Panc1 (cell line): ENCODE measurements around the gene RAB40A. TPM values are rescaled to one million over a fixed set of nuclear protein-coding genes. Genes with fewer than 3 reads are reported as not detected.
A peak's percentile ranks its signal among the peaks of the same experiment; 100 is the strongest.

ENCODE experiments used
- ATAC-seq: fragments of 200-7000 bp; cut with Tn5 transposase; 2 replicates; pipeline ENCODE4 v1.9.1; 2020; ENCODE audit warnings: mild to moderate bottlenecking, moderate library complexity
- BruUV-seq: library from RNA; stranded (reverse); fragments of 400-500 nt; replicated peaks from 2 replicates; lab custom pipeline; 2021; lab: Mats Ljungman, UMichigan
- CTCF ChIA-PET: fragments of 300-600 bp; sonication (Branson Sonifier 250); formaldehyde crosslinking; loops from one replicate; lab custom pipeline; 2022; ENCODE audit warnings: antibody characterized with exemption; lab: Charles Lee
- POLR2A ChIA-PET: fragments of 300-600 bp; sonication (Branson Sonifier 250); formaldehyde crosslinking; loops from one replicate; lab custom pipeline; 2022; ENCODE audit warnings: antibody characterized with exemption; lab: Charles Lee
- DNase-seq: peaks from one replicate; pipeline ENCODE4 v3.0.0-alpha.2; 2010; ENCODE audit warnings: low read depth, low spot score
- H3K27ac ChIP-seq: 2 replicates; pipeline ENCODE4 v1.5.1; 2011; ENCODE audit warnings: mild to moderate bottlenecking, low read length, inconsistent platforms
- H3K27me3 ChIP-seq: fragments of 200-500 bp; sonication (Bioruptor generic); 2 replicates; pipeline ENCODE4 v1.6.0; 2014; ENCODE audit warnings: low read length, inconsistent platforms; ENCODE audit not compliant: control insufficient read depth, insufficient read depth
- H3K36me3 ChIP-seq: fragments of 200-500 bp; sonication (Bioruptor generic); 2 replicates; pipeline ENCODE4 v1.5.1; 2014; ENCODE audit warnings: inconsistent platforms, mild to moderate bottlenecking, low read length, moderate library complexity; ENCODE audit not compliant: control insufficient read depth, insufficient read depth
- H3K4me1 ChIP-seq: 2 replicates; pipeline ENCODE4 v1.5.1; 2011; ENCODE audit warnings: inconsistent platforms, mild to moderate bottlenecking, low read length, moderate library complexity; ENCODE audit not compliant: control insufficient read depth, insufficient read depth
- H3K4me3 ChIP-seq, 2 experiments: 2 replicates each; pipeline ENCODE4 v1.5.1; 2011 to 2012; ENCODE audit warnings: low read depth in 2 of 2, low read length in 2 of 2, mild to moderate bottlenecking in 2 of 2, inconsistent platforms in 1 of 2, moderate library complexity in 1 of 2
- H3K9me3 ChIP-seq: fragments of 200-500 bp; sonication (Bioruptor generic); 2 replicates; pipeline ENCODE4 v1.5.1; 2014; ENCODE audit warnings: low read depth, mild to moderate bottlenecking, inconsistent platforms, low read length, moderate library complexity; ENCODE audit not compliant: control insufficient read depth, insufficient read depth
- POLR2AphosphoS5 ChIP-seq: IDR thresholded peaks from 2 replicates; pipeline ENCODE4 v1.6.1; 2012; ENCODE audit warnings: mild to moderate bottlenecking, low read depth, low read length, moderate library complexity
- SIN3A ChIP-seq: IDR thresholded peaks from 2 replicates; pipeline ENCODE4 v1.6.1; 2012; ENCODE audit warnings: low read depth, mild to moderate bottlenecking, low read length, moderate library complexity, borderline replicate concordance; ENCODE audit not compliant: insufficient read depth
- TCF7L2 ChIP-seq: IDR thresholded peaks from 2 replicates; pipeline ENCODE4 v1.6.1; 2011; ENCODE audit warnings: mild to moderate bottlenecking, low read depth, low read length, inconsistent platforms
- in situ Hi-C: cut with HindIII; loops from 2 replicates; pipeline ENCODE4 v1.10.0; 2016; ENCODE audit warnings: low sequenced_read_pairs, low pct_unique_long_range_greater_than_20kb
- intact Hi-C: fragments of 100-400 bp; cut with micrococcal nuclease; formaldehyde crosslinking; loops from one replicate; pipeline ENCODE4 v1.10.0; 2022; ENCODE audit not compliant: unreplicated experiment
- total RNA-seq: library from RNA; stranded (reverse); gene quantifications from one replicate; pipeline ENCODE4 v1.2.1, GENCODE V29; 2021; ENCODE audit not compliant: unreplicated experiment
- TF ChIP-seq, protein P1 (sequence below), 2 experiments: IDR thresholded peaks; 2 replicates each; pipeline ENCODE4 v1.6.1; 2011 to 2012; ENCODE audit warnings: low read depth in 2 of 2, control low read depth in 1 of 2, low read length in 1 of 2, mild to moderate bottlenecking in 1 of 2, moderate library complexity in 1 of 2; ENCODE audit not compliant: insufficient read depth in 1 of 2
- TF ChIP-seq, protein P2 (sequence below): fragments of 450-650 bp; IDR thresholded peaks from 2 replicates; pipeline ENCODE4 v1.5.1; 2017; ENCODE audit warnings: mild to moderate bottlenecking

The RAB40A gene
- total RNA-seq, 1 experiment from 2014 or later = 0.26 TPM

DNA sequence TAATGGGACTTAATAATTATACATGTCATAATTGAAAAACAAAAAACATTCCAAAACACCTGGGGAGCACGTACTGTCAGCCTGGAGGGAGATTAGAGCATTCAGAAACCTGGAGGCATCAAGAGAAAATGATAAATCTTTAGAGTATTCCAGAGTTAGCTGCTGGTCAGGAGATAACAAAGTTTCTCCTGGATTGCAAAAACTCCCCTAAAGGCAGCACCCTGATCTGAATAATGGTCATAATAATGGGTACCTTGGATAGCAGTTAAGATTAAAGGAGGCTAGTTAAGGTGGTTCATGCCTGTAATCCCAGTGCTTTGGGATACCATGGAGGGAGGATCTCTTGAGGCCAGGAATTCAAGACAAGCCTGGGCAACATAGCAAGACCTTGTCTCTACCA is 15.9 kb upstream of the RAB40A start:
- DNase-seq (no peak), ATAC-seq (no peak)
- Histone ChIP-seq H3K4me1 (no peaks in the 10 kb centered on the region), H3K9me3 (no peaks in the 10 kb centered on the region), H3K36me3 (no peaks in the 10 kb centered on the region), H3K4me3 (no peak overlapping the region), H3K27ac (no peak overlapping the region), H3K27me3 (no peaks in the 10 kb centered on the region)
- ChIA-PET POLR2A (no interaction called here), CTCF (interaction anchor here (0.6 kb wide), 1 partner anchor 42 kb away, joined by 3 read pairs; no protein-coding TSS in a partner anchor)
- TF ChIP-seq SIN3A = no peak
- TF ChIP-seq, protein P1, sequence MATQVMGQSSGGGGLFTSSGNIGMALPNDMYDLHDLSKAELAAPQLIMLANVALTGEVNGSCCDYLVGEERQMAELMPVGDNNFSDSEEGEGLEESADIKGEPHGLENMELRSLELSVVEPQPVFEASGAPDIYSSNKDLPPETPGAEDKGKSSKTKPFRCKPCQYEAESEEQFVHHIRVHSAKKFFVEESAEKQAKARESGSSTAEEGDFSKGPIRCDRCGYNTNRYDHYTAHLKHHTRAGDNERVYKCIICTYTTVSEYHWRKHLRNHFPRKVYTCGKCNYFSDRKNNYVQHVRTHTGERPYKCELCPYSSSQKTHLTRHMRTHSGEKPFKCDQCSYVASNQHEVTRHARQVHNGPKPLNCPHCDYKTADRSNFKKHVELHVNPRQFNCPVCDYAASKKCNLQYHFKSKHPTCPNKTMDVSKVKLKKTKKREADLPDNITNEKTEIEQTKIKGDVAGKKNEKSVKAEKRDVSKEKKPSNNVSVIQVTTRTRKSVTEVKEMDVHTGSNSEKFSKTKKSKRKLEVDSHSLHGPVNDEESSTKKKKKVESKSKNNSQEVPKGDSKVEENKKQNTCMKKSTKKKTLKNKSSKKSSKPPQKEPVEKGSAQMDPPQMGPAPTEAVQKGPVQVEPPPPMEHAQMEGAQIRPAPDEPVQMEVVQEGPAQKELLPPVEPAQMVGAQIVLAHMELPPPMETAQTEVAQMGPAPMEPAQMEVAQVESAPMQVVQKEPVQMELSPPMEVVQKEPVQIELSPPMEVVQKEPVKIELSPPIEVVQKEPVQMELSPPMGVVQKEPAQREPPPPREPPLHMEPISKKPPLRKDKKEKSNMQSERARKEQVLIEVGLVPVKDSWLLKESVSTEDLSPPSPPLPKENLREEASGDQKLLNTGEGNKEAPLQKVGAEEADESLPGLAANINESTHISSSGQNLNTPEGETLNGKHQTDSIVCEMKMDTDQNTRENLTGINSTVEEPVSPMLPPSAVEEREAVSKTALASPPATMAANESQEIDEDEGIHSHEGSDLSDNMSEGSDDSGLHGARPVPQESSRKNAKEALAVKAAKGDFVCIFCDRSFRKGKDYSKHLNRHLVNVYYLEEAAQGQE (IDR thresholded peaks at IDR 0.05; ENCODE audit: insufficient read depth in 1 of 2, low read depth in 2 of 2, low read length in 1 of 2) = 0 out of 4 replicates have a peak, but pooled peaks of 1 of the 2 experiments have one; percentile 27
- in situ Hi-C loops (no loop called here), intact Hi-C loops (loop anchor here (2.0 kb wide), 1 partner anchor 96 kb away; no protein-coding TSS in a partner anchor)
- BruUV-seq = no TSS peak

DNA sequence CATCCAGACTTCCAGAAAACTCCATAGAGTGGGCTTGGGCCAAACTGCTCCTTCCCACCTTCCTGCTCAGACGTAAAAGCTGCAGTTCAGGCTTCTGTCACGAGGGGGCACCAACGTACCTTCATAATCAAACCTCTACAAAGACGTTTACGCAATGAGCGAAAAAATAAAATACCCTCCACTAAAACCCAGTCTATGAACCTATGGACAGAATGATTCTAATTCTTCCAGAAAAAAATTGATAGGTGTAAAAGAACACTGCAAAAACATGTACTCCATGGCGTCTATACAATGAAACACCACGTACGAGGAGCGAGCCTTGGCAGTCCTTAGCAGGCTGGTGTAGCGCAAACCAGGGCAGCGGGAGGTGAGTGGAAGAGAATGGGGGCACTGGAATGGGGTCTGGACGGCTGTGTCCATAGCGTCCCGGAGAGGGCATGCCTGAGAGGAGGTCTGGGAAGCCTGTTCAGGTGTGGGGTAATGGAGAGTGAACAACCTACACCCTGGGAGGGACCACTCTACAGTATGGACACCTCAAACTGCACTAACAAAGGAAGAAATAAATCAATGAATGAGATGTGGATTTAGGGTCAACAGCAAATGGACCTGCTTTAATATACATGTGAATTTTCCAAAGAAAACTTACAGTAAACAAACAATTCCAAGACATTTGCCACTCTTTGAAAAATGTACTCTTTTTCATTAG is 14.4 kb upstream of the RAB40A start:
- in situ Hi-C loops (no loop called here), intact Hi-C loops (loop anchor here (1.0 to 5.0 kb wide), 4 partner anchors 97 to 284 kb away; partner anchors contain the start of gene MORF4L2)
- no peaks in the 10 kb centered on the region for H3K27me3 ChIP-seq
- ATAC-seq = peak; percentile 90
- no peaks in the 10 kb centered on the region for H3K9me3 ChIP-seq
- peak; percentile 64 for DNase-seq
- H3K36me3 ChIP-seq = no peaks in the 10 kb centered on the region
- TF ChIP-seq POLR2AphosphoS5 = no peak
- TF ChIP-seq, protein P2, sequence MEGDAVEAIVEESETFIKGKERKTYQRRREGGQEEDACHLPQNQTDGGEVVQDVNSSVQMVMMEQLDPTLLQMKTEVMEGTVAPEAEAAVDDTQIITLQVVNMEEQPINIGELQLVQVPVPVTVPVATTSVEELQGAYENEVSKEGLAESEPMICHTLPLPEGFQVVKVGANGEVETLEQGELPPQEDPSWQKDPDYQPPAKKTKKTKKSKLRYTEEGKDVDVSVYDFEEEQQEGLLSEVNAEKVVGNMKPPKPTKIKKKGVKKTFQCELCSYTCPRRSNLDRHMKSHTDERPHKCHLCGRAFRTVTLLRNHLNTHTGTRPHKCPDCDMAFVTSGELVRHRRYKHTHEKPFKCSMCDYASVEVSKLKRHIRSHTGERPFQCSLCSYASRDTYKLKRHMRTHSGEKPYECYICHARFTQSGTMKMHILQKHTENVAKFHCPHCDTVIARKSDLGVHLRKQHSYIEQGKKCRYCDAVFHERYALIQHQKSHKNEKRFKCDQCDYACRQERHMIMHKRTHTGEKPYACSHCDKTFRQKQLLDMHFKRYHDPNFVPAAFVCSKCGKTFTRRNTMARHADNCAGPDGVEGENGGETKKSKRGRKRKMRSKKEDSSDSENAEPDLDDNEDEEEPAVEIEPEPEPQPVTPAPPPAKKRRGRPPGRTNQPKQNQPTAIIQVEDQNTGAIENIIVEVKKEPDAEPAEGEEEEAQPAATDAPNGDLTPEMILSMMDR = peak; percentile 86
- no peak for TF ChIP-seq TCF7L2
- H3K27ac ChIP-seq = peak overlapping the region; percentile 63; the same call in 1 of the 2 replicates
- POLR2A ChIA-PET = no interaction called here
- no peaks in the 10 kb centered on the region for H3K4me1 ChIP-seq
- BruUV-seq = no TSS peak
- H3K4me3 ChIP-seq = peak overlapping the region; percentile 38 to 54
- CTCF ChIA-PET = interaction anchor here (0.7 to 1.8 kb wide), 3 partner anchors 96 to 583 kb away, joined by 3 to 7 read pairs (median 3); no protein-coding TSS in a partner anchor

DNA sequence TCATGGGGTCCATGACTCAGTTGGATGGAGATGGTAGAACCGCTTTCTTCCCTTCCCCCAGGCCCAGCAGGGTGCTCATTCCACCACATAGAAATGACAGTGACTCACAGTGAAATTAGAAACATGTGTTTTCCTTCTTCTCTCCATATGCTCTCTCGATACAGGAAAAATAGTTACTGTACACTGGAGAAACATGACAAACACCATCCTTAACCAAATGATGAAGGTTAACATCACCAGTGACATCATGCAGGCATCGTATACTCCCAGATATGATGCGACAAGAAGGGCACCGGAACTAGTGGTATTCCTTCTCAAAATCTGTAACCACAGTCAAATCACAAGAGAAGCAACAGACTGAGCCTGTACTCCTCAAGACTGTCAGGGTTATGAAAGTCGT is 11.7 kb upstream of the RAB40A start:
- H3K27me3 ChIP-seq = no peaks in the 10 kb centered on the region
- H3K4me1 ChIP-seq = no peaks in the 10 kb centered on the region
- ATAC-seq (no peak), DNase-seq (no peak)
- intact Hi-C loops = loop anchor here (5.0 kb wide), 2 partner anchors 141 to 156 kb away; partner anchors contain the start of gene MORF4L2
- in situ Hi-C loops = no loop called here
- H3K9me3 ChIP-seq = no peaks in the 10 kb centered on the region
- TF ChIP-seq, protein P2 = no peak
- TF ChIP-seq, protein P1 (IDR thresholded peaks at IDR 0.05; ENCODE audit: insufficient read depth in 1 of 2, low read depth in 2 of 2, low read length in 1 of 2) = no peak
- no peak for TF ChIP-seq POLR2AphosphoS5
- TF ChIP-seq TCF7L2 = no peak
- TF ChIP-seq SIN3A = no peak
- H3K4me3 ChIP-seq = no peak overlapping the region
- no TSS peak for BruUV-seq
- POLR2A ChIA-PET = no interaction called here
- H3K36me3 ChIP-seq = no peaks in the 10 kb centered on the region
- H3K27ac ChIP-seq = no peak overlapping the region
- CTCF ChIA-PET = no interaction called here
